Upper lobe of left lung (tissue), 4 donors: ENCODE data around the gene ALKBH7.

ENCODE experiments used
- EP300 ChIP-seq, 4 donors: sonication (generic); formaldehyde crosslinking; IDR thresholded peaks; one replicate each; pipeline ENCODE4 v1.5.1; 2017; ENCODE audit warnings: antibody characterized with exemption in 4 of 4, control low read depth in 2 of 4
- POLR2A ChIP-seq, 4 donors: fragments of 450-650 bp; IDR thresholded peaks; one replicate each; pipeline ENCODE4 v1.5.1; 2016 to 2017; ENCODE audit warnings: antibody characterized with exemption in 4 of 4, mild to moderate bottlenecking in 2 of 4

- TF ChIP-seq POLR2A (IDR thresholded peaks at IDR 0.05), result no peak
- TF ChIP-seq EP300 (IDR thresholded peaks at IDR 0.05), result no peak
Measured at GRCh38 chr19:6362351-6362801, 10.2 kb upstream of the ALKBH7 start.
